ENCODE data around the gene KLHL35. TPM values are rescaled to one million over a fixed set of nuclear protein-coding genes. Genes with fewer than 3 reads are reported as not detected.
A peak's percentile ranks its signal among the peaks of the same experiment; 100 is the strongest.

KLHL35 gene
- total RNA-seq, 1 donor from 2014 or later, result 2.6 TPM

DNA sequence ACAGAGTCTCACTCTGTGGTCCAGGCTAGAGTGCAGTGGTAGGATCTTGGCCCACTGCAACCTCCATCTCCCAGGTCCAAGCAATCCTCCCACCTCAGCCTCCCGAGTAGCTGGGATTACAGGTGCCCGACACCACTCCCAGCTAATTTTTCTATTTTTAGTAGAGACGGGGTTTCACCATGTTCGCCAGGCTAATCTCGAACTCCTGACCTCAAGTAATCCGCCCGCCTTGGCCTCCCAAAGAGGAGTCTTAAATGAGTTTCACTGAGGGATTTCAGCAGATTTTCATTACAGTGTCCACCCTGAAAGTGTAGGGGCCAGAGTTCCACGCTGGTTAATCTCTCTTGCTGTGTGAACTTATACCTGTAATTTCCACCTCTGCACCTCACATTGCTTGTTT, 34.1 kb downstream of the KLHL35 start:
- H3K4me3 ChIP-seq, result peak overlapping the region; percentile 82
- no peaks in the 10 kb centered on the region for H3K27me3 ChIP-seq (ENCODE audit: low read depth)
- DNase-seq, result no peak
- H3K27ac ChIP-seq, result no peak overlapping the region
- ATAC-seq, result no peak
- no peaks in the 10 kb centered on the region for H3K9me3 ChIP-seq
- H3K36me3 ChIP-seq, result peaks cover 31% of the 10 kb centered on the region
- H3K4me1 ChIP-seq, result peaks cover 35% of the 10 kb centered on the region
- TF ChIP-seq, protein P1, sequence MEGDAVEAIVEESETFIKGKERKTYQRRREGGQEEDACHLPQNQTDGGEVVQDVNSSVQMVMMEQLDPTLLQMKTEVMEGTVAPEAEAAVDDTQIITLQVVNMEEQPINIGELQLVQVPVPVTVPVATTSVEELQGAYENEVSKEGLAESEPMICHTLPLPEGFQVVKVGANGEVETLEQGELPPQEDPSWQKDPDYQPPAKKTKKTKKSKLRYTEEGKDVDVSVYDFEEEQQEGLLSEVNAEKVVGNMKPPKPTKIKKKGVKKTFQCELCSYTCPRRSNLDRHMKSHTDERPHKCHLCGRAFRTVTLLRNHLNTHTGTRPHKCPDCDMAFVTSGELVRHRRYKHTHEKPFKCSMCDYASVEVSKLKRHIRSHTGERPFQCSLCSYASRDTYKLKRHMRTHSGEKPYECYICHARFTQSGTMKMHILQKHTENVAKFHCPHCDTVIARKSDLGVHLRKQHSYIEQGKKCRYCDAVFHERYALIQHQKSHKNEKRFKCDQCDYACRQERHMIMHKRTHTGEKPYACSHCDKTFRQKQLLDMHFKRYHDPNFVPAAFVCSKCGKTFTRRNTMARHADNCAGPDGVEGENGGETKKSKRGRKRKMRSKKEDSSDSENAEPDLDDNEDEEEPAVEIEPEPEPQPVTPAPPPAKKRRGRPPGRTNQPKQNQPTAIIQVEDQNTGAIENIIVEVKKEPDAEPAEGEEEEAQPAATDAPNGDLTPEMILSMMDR (IDR thresholded peaks at IDR 0.05), result no peak
- intact Hi-C loops (cut with DNase I), result no loop called here

- H3K36me3 ChIP-seq, result no peaks in the 10 kb centered on the region
- H3K27ac ChIP-seq, result no peak overlapping the region
- no peak for ATAC-seq
- DNase-seq, result no peak
- no peaks in the 10 kb centered on the region for H3K4me1 ChIP-seq
- no peaks in the 10 kb centered on the region for H3K27me3 ChIP-seq (ENCODE audit: low read depth)
- no peak overlapping the region for H3K4me3 ChIP-seq
- intact Hi-C loops (cut with DNase I), result no loop called here
- no peaks in the 10 kb centered on the region for H3K9me3 ChIP-seq
- TF ChIP-seq, protein P1 (IDR thresholded peaks at IDR 0.05), result no peak
These were observed 38.7 kb downstream of the KLHL35 start for GRCh38 chr11:75394085-75394840.

DNA sequence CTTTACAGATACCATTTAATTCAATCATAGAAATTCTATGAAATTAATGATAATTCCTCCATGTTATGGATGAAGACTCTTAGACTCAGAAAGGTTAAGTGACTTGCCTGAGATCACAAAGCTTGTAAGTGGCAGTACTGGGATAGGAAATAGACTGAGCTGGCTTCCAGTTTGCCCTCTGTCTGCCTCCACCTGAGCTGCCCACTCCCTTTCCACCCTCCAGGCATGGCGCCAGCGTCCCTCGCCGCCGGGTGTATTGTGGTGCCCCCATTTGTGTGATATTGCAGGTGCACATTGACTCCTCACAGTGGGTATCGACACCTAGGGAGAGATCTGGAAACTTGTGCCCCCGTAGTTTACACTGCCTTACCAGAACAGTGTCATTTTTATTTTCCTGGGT, 43.1 kb downstream of the KLHL35 start:
- Histone ChIP-seq H3K27me3 (ENCODE audit: low read depth) (no peaks in the 10 kb centered on the region), H3K27ac (no peak overlapping the region), H3K4me1 (peaks cover 10% of the 10 kb centered on the region), H3K36me3 (no peaks in the 10 kb centered on the region), H3K9me3 (no peaks in the 10 kb centered on the region), H3K4me3 (no peak overlapping the region)
- intact Hi-C loops (cut with DNase I), result loop anchor here (10.0 kb wide), 2 partner anchors 65 to 105 kb away; no protein-coding TSS in a partner anchor
- TF ChIP-seq, protein P1 (IDR thresholded peaks at IDR 0.05), result no peak
- ATAC-seq (no peak), DNase-seq (no peak)

GRCh38 chr11:75389276-75389605, 43.8 kb downstream of the KLHL35 start:
- no peaks in the 10 kb centered on the region for H3K27me3 ChIP-seq (ENCODE audit: low read depth)
- intact Hi-C loops (cut with DNase I), result loop anchor here (10.0 kb wide), 2 partner anchors 64 to 104 kb away; no protein-coding TSS in a partner anchor
- H3K4me3 ChIP-seq, result no peak overlapping the region
- ATAC-seq (no peak), DNase-seq (no peak)
- TF ChIP-seq, protein P1 (IDR thresholded peaks at IDR 0.05), result no peak
- no peaks in the 10 kb centered on the region for H3K9me3 ChIP-seq
- H3K27ac ChIP-seq, result no peak overlapping the region
- H3K4me1 ChIP-seq, result peaks cover 14% of the 10 kb centered on the region
- H3K36me3 ChIP-seq, result no peaks in the 10 kb centered on the region

- Histone ChIP-seq H3K4me1 (peaks cover 20% of the 10 kb centered on the region), H3K9me3 (no peaks in the 10 kb centered on the region), H3K36me3 (no peaks in the 10 kb centered on the region), H3K27me3 (ENCODE audit: low read depth) (no peaks in the 10 kb centered on the region), H3K27ac (peak overlapping the region; percentile 27), H3K4me3 (no peak overlapping the region)
- DNase-seq (peak; percentile 77), ATAC-seq (peak; percentile 75 to 85)
- TF ChIP-seq, protein P1 (IDR thresholded peaks at IDR 0.05), result peak; percentile 85
- intact Hi-C loops (cut with DNase I), result loop anchor here (10.0 kb wide), 2 partner anchors 64 to 104 kb away; no protein-coding TSS in a partner anchor
These were observed 44.4 kb downstream of the KLHL35 start for GRCh38 chr11:75388386-75389275.

Measured in lower lobe of right lung (tissue), 2 donors.